IgD-negative memory B cell (primary cell): ENCODE measurements around the gene DUSP16. TPM values are rescaled to one million over a fixed set of nuclear protein-coding genes. Genes with fewer than 3 reads are reported as not detected.

Experiments
- H3K27ac Mint-ChIP-seq, 3 donors: one replicate each; pipeline ENCODE4 v1.8.0; 2020 to 2022; ENCODE audit warnings: mild to moderate bottlenecking in 3 of 3, mixed read lengths in 3 of 3, moderate library complexity in 1 of 3
- H3K27me3 Mint-ChIP-seq: one replicate; pipeline ENCODE4 v1.8.0; 2021; ENCODE audit warnings: mixed read lengths
- H3K36me3 Mint-ChIP-seq: one replicate; pipeline ENCODE4 v1.8.0; 2020; ENCODE audit warnings: mild to moderate bottlenecking, mixed read lengths
- H3K4me1 Mint-ChIP-seq, 3 donors: one replicate each; pipeline ENCODE4 v1.8.0; 2020 to 2022; ENCODE audit warnings: mixed read lengths in 3 of 3, mild to moderate bottlenecking in 1 of 3
- H3K4me3 Mint-ChIP-seq, 4 donors: one replicate each; pipeline ENCODE4 v1.8.0; 2020 to 2022; ENCODE audit warnings: mild to moderate bottlenecking in 4 of 4, mixed read lengths in 4 of 4, moderate library complexity in 3 of 4
- H3K9me3 Mint-ChIP-seq, 3 donors: one replicate each; pipeline ENCODE4 v1.8.0; 2020 to 2021; ENCODE audit warnings: mixed read lengths in 3 of 3, mild to moderate bottlenecking in 1 of 3
- polyA plus RNA-seq: library from polyadenylated mRNA; unstranded; fragments of 300-500 nt; fragmentation: Illumina TruSeq; gene quantifications from one replicate; pipeline ENCODE4 v1.2.3, GENCODE V29; 2021

Gene DUSP16
- polyA plus RNA-seq, 1 donor from 2014 or later, result 0.30 TPM

- Mint-ChIP-seq H3K36me3 (no peaks in the 10 kb centered on the region), H3K4me1 (peaks cover 7 to 14% (median 10%) of the 10 kb centered on the region in 3 donors), H3K27me3 (peaks cover 5% of the 10 kb centered on the region)
Observed at GRCh38 chr12:12562016-12562483, 613 bp downstream of the DUSP16 start.

DNA sequence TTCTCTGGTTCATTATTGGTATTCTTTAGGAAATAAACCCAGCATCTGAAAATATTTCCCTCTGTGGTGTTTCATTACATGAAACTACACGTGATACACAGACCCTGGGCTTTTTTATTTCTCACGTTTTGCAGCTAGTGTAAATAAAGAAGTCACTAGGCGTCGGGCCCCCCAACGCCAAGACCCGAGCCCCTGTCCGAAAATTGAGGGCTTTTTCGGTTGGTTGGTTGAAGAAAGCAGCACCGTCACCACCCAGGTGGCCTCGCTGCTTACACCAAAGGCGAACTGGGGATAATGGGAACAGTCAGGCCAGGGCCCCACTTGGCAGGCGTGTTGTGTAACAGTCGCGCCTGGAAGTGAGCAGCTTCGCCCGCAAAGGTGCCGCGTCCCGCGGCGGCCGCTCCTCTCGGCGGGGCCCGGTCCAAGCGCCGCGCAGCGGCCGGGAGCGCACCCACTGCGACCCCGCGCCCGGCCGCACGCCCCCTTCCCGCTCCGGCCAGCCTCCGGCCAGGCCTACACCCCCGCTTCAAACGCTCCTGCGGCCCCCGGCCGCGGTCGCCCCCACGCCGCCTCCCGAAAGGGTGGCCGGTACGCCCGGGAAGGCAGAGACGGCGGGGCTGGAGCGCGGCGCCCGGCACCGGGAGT, 1.2 kb downstream of the DUSP16 start:
- peaks cover 5% of the 10 kb centered on the region for H3K27me3 Mint-ChIP-seq
- peaks cover 7 to 14% (median 10%) of the 10 kb centered on the region in 3 donors for H3K4me1 Mint-ChIP-seq
- H3K27ac Mint-ChIP-seq, result peak overlapping the region; percentile 83 to 96 (median 90)
- H3K36me3 Mint-ChIP-seq, result no peaks in the 10 kb centered on the region
- peak overlapping the region; percentile 84 to 98 (median 92) for H3K4me3 Mint-ChIP-seq
- H3K9me3 Mint-ChIP-seq, result peaks cover 0 to 1% (median 0%) of the 10 kb centered on the region in 3 donors

More at GRCh38 chr12:12562016-12562483, 613 bp downstream of the DUSP16 start:
- Mint-ChIP-seq H3K27ac (peak overlapping the region in 2 of 3 donors; percentile 93 to 94), H3K4me3 (peak overlapping the region; percentile 82 to 96 (median 92)), H3K9me3 (peaks cover 0 to 1% (median 0%) of the 10 kb centered on the region in 3 donors)

DNA sequence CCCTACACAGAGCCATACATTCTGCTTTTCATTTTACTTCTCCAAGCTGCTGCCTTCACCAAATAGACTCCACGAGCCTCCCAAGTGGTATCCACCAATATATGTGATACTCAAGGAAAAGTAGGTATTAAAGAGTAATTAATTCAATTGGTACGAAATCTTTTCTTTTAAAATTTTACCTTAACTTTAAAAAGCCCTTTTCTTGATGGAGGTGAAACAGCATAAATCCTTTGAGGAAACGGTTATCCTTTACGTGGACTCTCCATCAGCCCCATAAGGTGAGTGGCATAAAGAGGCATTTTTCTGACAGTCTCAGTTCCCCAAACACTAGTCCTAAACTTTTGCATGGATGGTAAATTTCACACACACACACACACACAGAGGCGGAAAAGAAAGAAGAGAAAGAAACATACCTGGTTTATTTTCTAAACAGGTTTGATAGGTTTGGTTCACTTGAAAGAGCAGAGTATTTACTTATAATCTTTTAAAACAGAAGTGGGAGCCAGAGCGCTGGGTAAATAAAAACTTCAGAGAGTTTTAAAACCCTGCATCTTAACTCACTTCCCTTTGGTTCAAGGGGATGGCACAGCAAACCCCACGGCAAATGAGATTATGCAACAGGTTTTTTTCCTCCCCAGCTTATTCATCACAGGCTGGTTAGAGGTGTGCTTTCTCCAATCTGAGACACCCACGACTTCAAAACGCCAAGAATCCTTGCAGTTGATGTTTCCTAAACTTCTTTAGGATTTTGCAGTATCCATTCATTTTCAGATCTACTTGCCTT, 1.9 kb downstream of the DUSP16 start:
- peaks cover 5% of the 10 kb centered on the region for H3K27me3 Mint-ChIP-seq
- H3K4me3 Mint-ChIP-seq, result peak overlapping the region; percentile 84 to 98 (median 92)
- H3K4me1 Mint-ChIP-seq, result peaks cover 7 to 14% (median 10%) of the 10 kb centered on the region in 3 donors
- H3K36me3 Mint-ChIP-seq, result no peaks in the 10 kb centered on the region
- peak overlapping the region; percentile 83 to 96 (median 90) for H3K27ac Mint-ChIP-seq
- H3K9me3 Mint-ChIP-seq, result peaks cover 0 to 1% (median 0%) of the 10 kb centered on the region in 3 donors

DNA sequence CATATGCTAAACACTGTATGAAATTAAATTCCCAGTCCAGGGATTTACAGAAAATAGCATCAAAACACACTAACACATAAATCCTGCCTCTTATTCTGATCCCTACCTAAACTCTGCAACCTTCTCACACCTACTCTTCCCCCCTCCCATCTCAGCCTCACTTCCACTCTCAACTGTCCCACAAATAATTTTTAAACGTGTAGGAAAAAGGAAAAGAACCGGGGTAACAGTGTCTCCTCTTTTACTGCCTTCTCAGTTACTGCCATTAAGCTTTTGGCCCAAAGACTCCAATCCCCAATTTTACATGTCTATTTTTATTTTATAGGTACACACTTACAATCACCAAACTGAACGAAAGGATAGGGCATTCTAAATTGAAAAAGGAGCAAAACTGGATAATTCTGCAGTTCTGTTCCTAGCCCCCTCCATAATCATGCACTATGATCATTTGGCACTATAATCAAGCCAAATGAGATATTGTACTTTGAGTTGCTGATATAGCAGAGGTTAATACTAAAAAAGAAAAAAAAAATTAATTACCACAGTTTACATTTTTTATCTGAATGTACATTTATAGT, 2.9 kb downstream of the DUSP16 start:
- peaks cover 5% of the 10 kb centered on the region for H3K27me3 Mint-ChIP-seq
- no peaks in the 10 kb centered on the region for H3K9me3 Mint-ChIP-seq
- H3K36me3 Mint-ChIP-seq, result no peaks in the 10 kb centered on the region
- H3K27ac Mint-ChIP-seq, result peak overlapping the region in 1 of 3 donors; percentile 96
- H3K4me3 Mint-ChIP-seq, result peak overlapping the region in 1 of 4 donors; percentile 27
- peaks cover 7 to 14% (median 10%) of the 10 kb centered on the region in 3 donors for H3K4me1 Mint-ChIP-seq

DNA sequence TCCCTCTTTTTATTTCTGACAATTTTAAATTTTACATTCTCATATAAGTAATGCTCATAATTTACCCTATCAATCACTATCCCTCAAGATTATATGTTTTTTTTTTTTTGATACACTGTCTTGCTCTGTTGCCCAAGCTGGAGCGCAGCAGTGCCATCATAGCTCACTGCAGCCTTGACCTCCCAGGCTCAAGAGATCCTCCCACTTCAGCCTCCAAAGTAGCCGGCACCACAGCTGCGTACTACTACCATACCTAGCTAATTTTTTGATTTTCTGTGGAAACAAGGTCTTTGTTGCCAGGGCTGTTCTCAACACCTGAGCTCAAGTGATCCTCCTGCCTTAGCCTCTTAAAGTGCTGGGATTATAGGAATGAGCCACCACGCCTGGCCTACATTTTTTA, 4.4 kb downstream of the DUSP16 start:
- H3K9me3 Mint-ChIP-seq, result no peaks in the 10 kb centered on the region
- peaks cover 5% of the 10 kb centered on the region for H3K27me3 Mint-ChIP-seq
- no peaks in the 10 kb centered on the region for H3K36me3 Mint-ChIP-seq
- peak overlapping the region in 2 of 4 donors; percentile 13 to 34 for H3K4me3 Mint-ChIP-seq
- peaks cover 7 to 13% (median 10%) of the 10 kb centered on the region in 3 donors for H3K4me1 Mint-ChIP-seq
- H3K27ac Mint-ChIP-seq, result no peak overlapping the region

DNA sequence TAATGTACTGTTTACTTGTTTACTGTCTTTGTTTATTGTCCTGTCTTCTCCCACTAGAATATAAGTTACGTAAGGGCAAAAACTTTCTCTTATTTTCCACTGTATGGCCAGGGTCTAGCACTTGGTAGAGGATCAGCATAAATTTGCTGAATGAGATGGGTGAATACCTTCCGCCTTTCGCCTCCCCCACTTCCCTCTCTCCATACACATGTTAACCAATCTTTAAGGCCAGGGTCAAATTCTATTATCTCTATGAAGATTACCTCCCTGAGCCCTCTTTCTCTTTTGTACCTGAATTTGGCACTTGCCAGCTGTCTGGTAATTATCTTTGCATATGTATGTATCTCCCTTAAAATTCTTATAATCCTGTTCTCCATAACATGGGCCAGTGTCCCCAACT, 4.9 kb downstream of the DUSP16 start:
- peaks cover 5% of the 10 kb centered on the region for H3K27me3 Mint-ChIP-seq
- no peak overlapping the region for H3K27ac Mint-ChIP-seq
- H3K36me3 Mint-ChIP-seq, result no peaks in the 10 kb centered on the region
- H3K4me1 Mint-ChIP-seq, result peaks cover 7 to 9% (median 7%) of the 10 kb centered on the region in 3 donors
- H3K9me3 Mint-ChIP-seq, result no peaks in the 10 kb centered on the region
- H3K4me3 Mint-ChIP-seq, result no peak overlapping the region

GRCh38 chr12:12555656-12556055, 7.0 kb downstream of the DUSP16 start:
- no peak overlapping the region for H3K27ac Mint-ChIP-seq
- no peak overlapping the region for H3K4me3 Mint-ChIP-seq
- no peaks in the 10 kb centered on the region for H3K36me3 Mint-ChIP-seq
- H3K9me3 Mint-ChIP-seq, result no peaks in the 10 kb centered on the region
- peaks cover 5% of the 10 kb centered on the region for H3K27me3 Mint-ChIP-seq
- H3K4me1 Mint-ChIP-seq, result peaks cover 1 to 4% (median 3%) of the 10 kb centered on the region in 3 donors

DNA sequence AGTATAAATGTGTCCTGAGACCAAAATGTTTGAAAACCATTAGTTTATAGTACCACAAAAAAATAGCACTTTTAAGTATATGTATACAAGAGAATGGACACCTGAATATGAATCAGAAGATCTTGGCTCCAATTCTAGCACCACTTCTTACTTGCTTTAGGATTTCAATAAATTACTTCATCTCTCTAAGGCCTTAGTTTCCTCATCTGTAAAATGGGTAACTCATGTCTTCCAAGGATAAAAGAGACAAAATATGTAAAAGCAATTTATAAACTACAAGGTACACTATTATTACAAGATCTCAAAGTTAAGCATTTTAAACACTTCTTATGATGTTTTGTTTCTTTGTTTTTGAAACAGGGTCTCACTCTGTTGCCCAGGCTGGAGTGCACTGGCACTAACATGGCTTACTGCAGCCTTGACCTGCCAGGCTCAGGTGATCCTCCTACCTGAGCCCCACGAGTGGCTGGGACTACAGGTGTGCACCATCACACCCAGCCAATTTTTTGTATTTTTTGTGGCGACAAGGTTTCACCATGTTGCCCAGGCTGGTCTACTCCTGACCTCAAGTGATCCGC, 9.4 kb downstream of the DUSP16 start:
- peaks cover 0 to 4% (median 2%) of the 10 kb centered on the region in 3 donors for H3K4me1 Mint-ChIP-seq
- no peaks in the 10 kb centered on the region for H3K9me3 Mint-ChIP-seq
- H3K27ac Mint-ChIP-seq, result no peak overlapping the region

GRCh38 chr12:12551115-12551514, 11.5 kb downstream of the DUSP16 start:
- Mint-ChIP-seq H3K27ac (peak overlapping the region in 1 of 3 donors; percentile 46), H3K4me3 (no peak overlapping the region), H3K4me1 (peaks cover 0 to 4% (median 2%) of the 10 kb centered on the region in 3 donors), H3K36me3 (no peaks in the 10 kb centered on the region), H3K27me3 (peaks cover 2% of the 10 kb centered on the region), H3K9me3 (no peaks in the 10 kb centered on the region)

More for the DNA sequence above, 9.4 kb downstream of the DUSP16 start:
- H3K27me3 Mint-ChIP-seq, result peaks cover 2% of the 10 kb centered on the region
- no peak overlapping the region for H3K4me3 Mint-ChIP-seq
- no peaks in the 10 kb centered on the region for H3K36me3 Mint-ChIP-seq

- Mint-ChIP-seq H3K27me3 (peaks cover 2% of the 10 kb centered on the region), H3K4me3 (no peak overlapping the region), H3K27ac (no peak overlapping the region), H3K9me3 (no peaks in the 10 kb centered on the region), H3K4me1 (peaks cover 0 to 4% (median 2%) of the 10 kb centered on the region in 3 donors), H3K36me3 (peaks cover 3% of the 10 kb centered on the region)
Observed at GRCh38 chr12:12550277-12550676, 12.4 kb downstream of the DUSP16 start.

DNA sequence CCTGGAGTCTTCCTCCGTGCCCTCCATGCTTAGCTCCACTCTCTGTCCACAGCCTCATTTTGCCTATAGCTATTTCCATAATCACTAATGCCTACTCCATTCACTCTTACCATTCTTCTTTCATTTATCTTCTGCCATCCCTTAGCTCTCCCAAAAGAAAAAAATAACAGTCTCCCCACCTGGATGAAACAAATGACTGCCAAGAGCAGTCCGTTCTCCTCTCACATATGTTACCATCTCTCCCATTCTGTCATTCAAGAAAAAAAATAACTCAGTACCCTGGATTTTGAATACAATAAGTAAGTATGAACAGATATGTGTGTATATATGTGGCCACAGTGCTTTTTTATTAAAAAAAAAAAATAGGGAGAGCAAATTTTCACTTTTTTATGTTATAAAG, 13.2 kb downstream of the DUSP16 start:
- no peak overlapping the region for H3K4me3 Mint-ChIP-seq
- H3K36me3 Mint-ChIP-seq, result peaks cover 3% of the 10 kb centered on the region
- no peaks in the 10 kb centered on the region for H3K9me3 Mint-ChIP-seq
- peaks cover 2% of the 10 kb centered on the region for H3K27me3 Mint-ChIP-seq
- H3K27ac Mint-ChIP-seq, result no peak overlapping the region
- peaks cover 0 to 4% (median 2%) of the 10 kb centered on the region in 3 donors for H3K4me1 Mint-ChIP-seq

DNA sequence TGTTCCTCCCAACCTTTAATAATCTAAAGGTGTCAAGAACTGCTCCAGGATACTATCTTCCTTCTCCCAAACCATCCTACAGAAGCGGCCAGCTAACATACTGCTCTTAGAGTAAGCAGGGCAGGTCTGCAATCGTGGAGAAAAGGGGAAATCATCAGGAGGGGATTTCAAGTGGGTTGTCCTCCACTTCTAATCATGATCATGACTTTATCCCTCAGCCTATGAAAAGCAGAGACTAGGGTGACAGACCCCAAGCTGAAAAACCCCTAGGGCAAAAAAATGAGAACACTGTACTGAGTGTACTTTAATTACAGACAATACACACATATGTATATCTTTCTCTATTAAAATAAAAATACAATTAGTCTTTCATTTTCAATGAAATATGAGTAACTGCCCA, 13.9 kb downstream of the DUSP16 start:
- Mint-ChIP-seq H3K4me3 (no peak overlapping the region), H3K4me1 (peaks cover 0 to 4% (median 2%) of the 10 kb centered on the region in 3 donors), H3K27me3 (peaks cover 2% of the 10 kb centered on the region), H3K36me3 (peaks cover 3% of the 10 kb centered on the region), H3K9me3 (no peaks in the 10 kb centered on the region), H3K27ac (no peak overlapping the region)

- Mint-ChIP-seq H3K4me3 (no peak overlapping the region), H3K4me1 (peaks cover 0 to 4% (median 2%) of the 10 kb centered on the region in 3 donors), H3K27me3 (no peaks in the 10 kb centered on the region), H3K27ac (no peak overlapping the region), H3K9me3 (no peaks in the 10 kb centered on the region), H3K36me3 (peaks cover 3% of the 10 kb centered on the region)
Observed at GRCh38 chr12:12546314-12546772, 16.3 kb downstream of the DUSP16 start.

DNA sequence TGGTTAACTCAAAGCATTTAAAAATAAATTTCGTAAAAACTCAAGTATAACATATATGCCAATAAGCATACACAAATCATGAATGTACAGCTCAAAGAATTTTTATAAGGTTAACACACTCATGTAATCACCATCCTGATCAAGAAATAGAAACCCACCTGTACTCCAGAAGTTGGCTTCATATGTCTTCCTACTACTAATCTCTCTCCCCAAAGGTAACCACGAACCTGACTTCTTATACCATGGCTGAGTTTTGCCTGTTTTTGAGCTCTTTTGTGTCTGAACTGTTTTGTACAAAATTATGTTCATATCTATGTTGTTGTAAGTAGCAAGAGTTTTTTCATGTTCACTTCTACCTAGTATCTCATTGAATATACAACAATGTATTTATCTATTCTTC, 18.7 kb downstream of the DUSP16 start:
- Mint-ChIP-seq H3K4me3 (no peak overlapping the region), H3K9me3 (peaks cover 0 to 4% (median 0%) of the 10 kb centered on the region in 3 donors), H3K4me1 (peaks cover 4 to 7% (median 5%) of the 10 kb centered on the region in 3 donors), H3K36me3 (peaks cover 3% of the 10 kb centered on the region), H3K27ac (peak overlapping the region in 1 of 3 donors; percentile 13), H3K27me3 (no peaks in the 10 kb centered on the region)
